ENCODE measurements around the gene STK24. TPM values are rescaled to one million over a fixed set of nuclear protein-coding genes. Genes with fewer than 3 reads are reported as not detected.

The STK24 gene
- total and polyA plus RNA-seq, 2 of the 4 experiments (the other 2 are of a cell fraction), result 29.2 to 43.4 TPM

GRCh38 chr13:98405690-98406344 lies 171.1 kb downstream of the STK24 start:
- H3K23ac ChIP-seq (ENCODE audit: low read depth, low read length), result no peak overlapping the region
- intact Hi-C loops (cut with micrococcal nuclease), result no loop called here
- H3K4me3 ChIP-seq (ENCODE audit: insufficient read depth, low read depth, low read length), result no peak overlapping the region
- no peak overlapping the region for H3K4me2 ChIP-seq (ENCODE audit: low read depth, low read length)
- 100% methylated on average over 1 of the region's 8 CpGs; no CpG with 5 or more reads in 1 of the 2 experiments for WGBS, 2 experiments (ENCODE audit: extremely low coverage in 2 of 2, insufficient read length in 1 of 2)
- no peak overlapping the region for H3K4ac ChIP-seq (ENCODE audit: low read depth, low read length)
- no peak overlapping the region for H3K18ac ChIP-seq (ENCODE audit: low read depth, low read length)
- H3K9me1 ChIP-seq (ENCODE audit: insufficient read depth, low read length), result peaks cover 17% of the 10 kb centered on the region
- H3K27me3 ChIP-seq (ENCODE audit: control insufficient read depth, insufficient read depth, low read length), result no peaks in the 10 kb centered on the region
- H2BK20ac ChIP-seq (ENCODE audit: low read depth, low read length), result no peak overlapping the region
- TF ChIP-seq MAFK (IDR thresholded peaks at IDR 0.05; ENCODE audit: low read depth, low read length) (peak; percentile 63), ELK1 (IDR thresholded peaks at IDR 0.05; ENCODE audit: borderline replicate concordance, low read depth, low read length) (no peak)
- ChIA-PET CTCF (no interaction called here), POLR2A (ENCODE audit: unreplicated experiment) (no interaction called here)
- no peak overlapping the region for H3K14ac ChIP-seq (replicated peaks; ENCODE audit: low read depth, low read length)
- no peak overlapping the region for H3K56ac ChIP-seq (ENCODE audit: extremely low read depth, insufficient read depth, low read length)
- ATAC-seq (ENCODE audit: low read depth), result no peak
- H4K5ac ChIP-seq (ENCODE audit: low read depth, low read length), result no peak overlapping the region
- H4K8ac ChIP-seq (ENCODE audit: low read depth in 2 of 2, low read length in 2 of 2), result no peak overlapping the region
- H2BK120ac ChIP-seq (ENCODE audit: low read depth, low read length), result no peak overlapping the region
- dilution Hi-C loops (cut with HindIII; ENCODE audit: low sequenced_read_pairs, unreplicated experiment), result no loop called here
- DNase-seq, result no peak
- H2BK5ac ChIP-seq (ENCODE audit: low read depth, low read length, poor library complexity, severe bottlenecking), result no peak overlapping the region
- no peak overlapping the region for H4K91ac ChIP-seq (ENCODE audit: insufficient read depth, low read depth, low read length)
- in situ Hi-C loops (cut with MboI; ENCODE audit: low sequenced_read_pairs), result no loop called here
- H4K20me1 ChIP-seq (ENCODE audit: insufficient read depth, low read length), result peaks cover 3% of the 10 kb centered on the region; the same call in 1 of the 2 replicates
- H3K4me1 ChIP-seq (ENCODE audit: control insufficient read depth, insufficient read depth, low read length), result no peaks in the 10 kb centered on the region
- no peak overlapping the region for H2AFZ ChIP-seq (replicated peaks; ENCODE audit: low read length, poor library complexity)
- no TSS peak for BruUV-seq (replicated peaks)
- no peaks in the 10 kb centered on the region for H3K9me3 ChIP-seq (ENCODE audit: control insufficient read depth, insufficient read depth, low read length)
- no peak overlapping the region for H2AK9ac ChIP-seq (replicated peaks; ENCODE audit: low read depth, low read length, poor library complexity)
- no peak overlapping the region for H3K9ac ChIP-seq (ENCODE audit: low read depth, low read length)
- no peak overlapping the region for H2AK5ac ChIP-seq (ENCODE audit: low read depth, low read length)
- H3K27ac ChIP-seq (ENCODE audit: insufficient read depth, low read length), result no peak overlapping the region
- peaks cover 14 to 37% of the 10 kb centered on the region in 2 experiments for H3K79me1 ChIP-seq (ENCODE audit: low read depth in 1 of 2, low read length in 2 of 2)
- H2BK15ac ChIP-seq (ENCODE audit: low read depth, low read length), result no peak overlapping the region
- peaks cover 35% of the 10 kb centered on the region for H3K36me3 ChIP-seq (ENCODE audit: control insufficient read depth, insufficient read depth, low read length)
